Fibroblast of lung (primary cell): ENCODE measurements around the gene CHORDC1. TPM values are rescaled to one million over a fixed set of nuclear protein-coding genes. Genes with fewer than 3 reads are reported as not detected.

Experiments used
- DNase-seq, 2 donors: peaks; one replicate each; pipeline versions ENCODE4 v3.0.0 to v3.0.0-alpha.2; 2010; ENCODE audit warnings: low read depth in 2 of 2
- H2AFZ ChIP-seq: 2 replicates; pipeline ENCODE4 v1.5.1; 2012; ENCODE audit warnings: low read length, control low read depth, inconsistent platforms
- H3K27ac ChIP-seq: 2 replicates; pipeline ENCODE4 v1.5.1; 2011; ENCODE audit warnings: low read length, control low read depth; ENCODE audit not compliant: insufficient read depth
- H3K27me3 ChIP-seq: 2 replicates; pipeline ENCODE4 v1.5.1; 2011; ENCODE audit warnings: mild to moderate bottlenecking, low read length; ENCODE audit not compliant: control insufficient read depth, insufficient read depth
- H3K36me3 ChIP-seq: 2 replicates; pipeline ENCODE4 v1.5.1; 2011; ENCODE audit warnings: low read length; ENCODE audit not compliant: control insufficient read depth, insufficient read depth
- H3K4me1 ChIP-seq: 2 replicates; pipeline ENCODE4 v1.5.1; 2011; ENCODE audit warnings: low read length; ENCODE audit not compliant: control insufficient read depth, insufficient read depth; ENCODE audit errors: extremely low read depth
- H3K4me2 ChIP-seq: 2 replicates; pipeline ENCODE4 v1.5.1; 2011; ENCODE audit warnings: low read length, control low read depth; ENCODE audit not compliant: insufficient read depth; ENCODE audit errors: extremely low read depth
- H3K4me3 ChIP-seq, 4 experiments: fragments of 200-600 bp in 1 of 4; sonication (generic) in 1 of 4; replicated peaks in 1 of 4; 2 replicates each; pipeline ENCODE4 v1.5.1; 2011 to 2016; ENCODE audit warnings: low read length in 4 of 4, low read depth in 3 of 4, mild to moderate bottlenecking in 3 of 4, control low read depth in 2 of 4, inconsistent platforms in 1 of 4, mixed read lengths in 1 of 4; ENCODE audit not compliant: insufficient read depth in 1 of 4; ENCODE audit errors: control extremely low read depth in 1 of 4
- H3K79me2 ChIP-seq: 2 replicates; pipeline ENCODE4 v1.5.1; 2012; ENCODE audit warnings: mild to moderate bottlenecking, low read length, inconsistent platforms; ENCODE audit not compliant: control insufficient read depth, insufficient read depth
- H3K9ac ChIP-seq: 2 replicates; pipeline ENCODE4 v1.5.1; 2011; ENCODE audit warnings: mild to moderate bottlenecking, low read length, control low read depth; ENCODE audit not compliant: insufficient read depth
- H3K9me3 ChIP-seq: 2 replicates; pipeline ENCODE4 v1.5.1; 2012; ENCODE audit warnings: low read depth, low read length; ENCODE audit not compliant: control insufficient read depth, insufficient read depth
- H4K20me1 ChIP-seq: 2 replicates; pipeline ENCODE4 v1.5.1; 2011; ENCODE audit warnings: low read length; ENCODE audit not compliant: control insufficient read depth, insufficient read depth; ENCODE audit errors: extremely low read depth
- CTCF ChIP-seq, 2 donors: IDR thresholded peaks in 1 of 2; conservative IDR thresholded peaks in 1 of 2; 1 replicate in 1 of 2; 2 replicates in 1 of 2; pipeline ENCODE4 v1.5.1; 2011 to 2012; ENCODE audit warnings: low read length in 2 of 2, control low read depth in 1 of 2, inconsistent platforms in 1 of 2, low read depth in 1 of 2, mild to moderate bottlenecking in 1 of 2
- EZH2 ChIP-seq: IDR thresholded peaks from 2 replicates; pipeline ENCODE4 v1.5.1; 2012; ENCODE audit warnings: low read length, control low read depth, mild to moderate bottlenecking; ENCODE audit errors: missing control alignments
- polyA plus RNA-seq, 2 donors: library from polyadenylated mRNA; depleted of rRNA in 1 of 2; stranded (reverse) in 1 of 2; unstranded in 1 of 2; fragments of >200 nt; gene quantifications; 2 replicates each; pipeline ENCODE4 v1.2.1, GENCODE V29; 2011 to 2012; ENCODE audit warnings: missing spikeins in 1 of 2
- total RNA-seq: library from RNA; depleted of rRNA; stranded (reverse); fragments of >200 nt; gene quantifications from 2 replicates; pipeline ENCODE4 v1.2.1, GENCODE V29; 2014

The CHORDC1 gene
- total and polyA plus RNA-seq, 2 donors (not counting 1 experiment from before 2014, with no cell fraction given), result 15.8 to 46.9 TPM

- TF ChIP-seq EZH2 (no peak), CTCF (conservative IDR thresholded peaks at IDR 0.05 in 1 of 2, IDR thresholded peaks at IDR 0.05 in 1 of 2; ENCODE audit: low read depth in 1 of 2, low read length in 2 of 2) (no peak)
- Histone ChIP-seq H4K20me1 (no peaks in the 10 kb centered on the region), H3K4me2 (no peak overlapping the region), H3K27ac (no peak overlapping the region), H3K36me3 (no peaks in the 10 kb centered on the region), H3K27me3 (no peaks in the 10 kb centered on the region), H3K9ac (no peak overlapping the region), H3K9me3 (no peaks in the 10 kb centered on the region), H3K4me1 (no peaks in the 10 kb centered on the region), H3K4me3 (no peak overlapping the region), H3K79me2 (no peaks in the 10 kb centered on the region), H2AFZ (no peak overlapping the region)
- peak in 1 of 2 donors; percentile 51 for DNase-seq
These were observed 6.9 kb upstream of the CHORDC1 start for GRCh38 chr11:90229791-90230190.

GRCh38 chr11:90228056-90228455 lies 5.2 kb upstream of the CHORDC1 start:
- no peaks in the 10 kb centered on the region for H3K36me3 ChIP-seq
- no peak overlapping the region for H3K4me3 ChIP-seq
- DNase-seq, result no peak
- no peak overlapping the region for H2AFZ ChIP-seq
- no peaks in the 10 kb centered on the region for H4K20me1 ChIP-seq
- H3K27ac ChIP-seq, result no peak overlapping the region
- no peaks in the 10 kb centered on the region for H3K9me3 ChIP-seq
- no peak overlapping the region for H3K9ac ChIP-seq
- TF ChIP-seq CTCF (conservative IDR thresholded peaks at IDR 0.05 in 1 of 2, IDR thresholded peaks at IDR 0.05 in 1 of 2; ENCODE audit: low read depth in 1 of 2, low read length in 2 of 2), result no peak
- no peak for TF ChIP-seq EZH2
- H3K79me2 ChIP-seq, result no peaks in the 10 kb centered on the region
- no peaks in the 10 kb centered on the region for H3K27me3 ChIP-seq
- H3K4me1 ChIP-seq, result no peaks in the 10 kb centered on the region
- H3K4me2 ChIP-seq, result no peak overlapping the region

- Histone ChIP-seq H3K36me3 (no peaks in the 10 kb centered on the region), H3K27ac (peak overlapping the region; percentile 93), H3K9me3 (no peaks in the 10 kb centered on the region), H3K4me1 (no peaks in the 10 kb centered on the region), H4K20me1 (no peaks in the 10 kb centered on the region), H3K4me2 (peak overlapping the region; percentile 77), H3K27me3 (no peaks in the 10 kb centered on the region), H3K9ac (peak overlapping the region; percentile 83), H3K4me3 (peak overlapping the region; percentile 44 to 92 (median 76)), H3K79me2 (peaks cover 47% of the 10 kb centered on the region), H2AFZ (peak overlapping the region; percentile 74)
- TF ChIP-seq EZH2 (no peak), CTCF (conservative IDR thresholded peaks at IDR 0.05 in 1 of 2, IDR thresholded peaks at IDR 0.05 in 1 of 2; ENCODE audit: low read depth in 1 of 2, low read length in 2 of 2) (no peak)
- DNase-seq, result no peak
These were observed 368 bp upstream of the CHORDC1 start for GRCh38 chr11:90223248-90223585.
